ENCODE data around the gene SPATA31A3. TPM values are rescaled to one million over a fixed set of nuclear protein-coding genes. Genes with fewer than 3 reads are reported as not detected.
"Not testable (repeated sequence)": the region's sequence is repeated elsewhere in the genome, so short reads cannot be mapped to it uniquely, and the experiment has no call there.

Gene SPATA31A3
- polyA plus RNA-seq (2013, experiment 1 of 4), result not detected
- polyA plus RNA-seq (2013, experiment 2 of 4), result 0.09 TPM
- polyA plus RNA-seq (2013, experiment 3 of 4), result 0.11 TPM
- not detected for polyA plus RNA-seq (2013, experiment 4 of 4)

GRCh38 chr9:66992450-66992849, at the start of gene SPATA31A3:
Gene SPATA31A3 (minus strand): TSS chr9:66992550. CDS start chr9:66992521, 29 bp downstream.
- H3K9me3 ChIP-seq (ENCODE audit: control insufficient read depth, low read length); H3K4me3 ChIP-seq (ENCODE audit: insufficient read depth, low read depth, low read length); H3K4me1 ChIP-seq (ENCODE audit: control insufficient read depth, insufficient read depth, low read length); H3K27ac ChIP-seq (ENCODE audit: insufficient read depth, low read depth, low read length, poor library complexity, severe bottlenecking); H3K36me3 ChIP-seq (ENCODE audit: control insufficient read depth, insufficient read depth, low read length); H3K27me3 ChIP-seq (ENCODE audit: control insufficient read depth, insufficient read depth, low read length, poor library complexity, severe bottlenecking): not testable (repeated sequence)
- no CpG with 5 or more reads among the region's 7 CpGs for WGBS, 2 experiments

GRCh38 chr9:66952576-66952975, 39.8 kb downstream of the SPATA31A3 start:
- 97 to 98% methylated on average over 9 of the region's 11 CpGs for WGBS, 2 experiments

DNA sequence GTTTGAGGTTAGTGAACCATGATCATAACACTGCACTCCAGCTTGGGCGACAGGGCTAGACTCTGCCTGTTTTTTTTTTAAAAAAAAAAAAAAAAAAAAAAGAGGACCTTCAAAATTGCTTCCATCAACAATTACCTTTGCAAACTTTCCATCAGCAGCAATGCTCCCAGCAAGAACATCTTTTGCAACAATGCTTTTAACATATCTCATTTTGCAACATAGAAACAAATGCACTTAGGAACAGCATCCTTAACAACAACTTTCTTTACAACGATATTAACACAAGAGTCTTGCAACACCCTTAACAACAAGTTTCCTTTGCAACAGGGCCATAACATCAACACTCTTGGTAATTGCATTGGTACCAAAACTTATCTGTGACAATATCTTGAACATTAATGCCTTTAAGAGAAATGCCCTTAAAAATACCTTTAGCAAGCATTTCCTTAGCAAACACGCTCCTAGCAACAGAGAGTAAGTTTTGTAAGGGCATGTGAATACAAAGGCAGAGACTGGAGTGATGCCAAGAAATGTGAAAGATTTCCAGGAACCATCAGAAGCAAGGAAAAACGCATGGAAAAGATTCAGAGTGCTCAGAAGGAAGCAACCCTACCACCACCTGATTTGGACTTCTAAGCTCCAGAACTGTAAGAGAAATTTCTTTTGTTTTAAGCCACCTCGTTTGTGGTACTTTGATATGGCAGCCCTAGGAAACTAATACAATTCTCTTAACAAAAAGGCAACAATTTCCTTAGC, 49.8 kb downstream of the SPATA31A3 start:
- H3K36me3 ChIP-seq (ENCODE audit: control insufficient read depth, insufficient read depth, low read length); H3K27ac ChIP-seq (ENCODE audit: insufficient read depth, low read depth, low read length, poor library complexity, severe bottlenecking); H3K4me3 ChIP-seq (ENCODE audit: insufficient read depth, low read depth, low read length); H3K4me1 ChIP-seq (ENCODE audit: control insufficient read depth, insufficient read depth, low read length); H3K27me3 ChIP-seq (ENCODE audit: control insufficient read depth, insufficient read depth, low read length, poor library complexity, severe bottlenecking); H3K9me3 ChIP-seq (ENCODE audit: control insufficient read depth, low read length): not testable (repeated sequence)
- 60 to 100% methylated on average over 1 to 2 of the region's 5 CpGs for WGBS, 2 experiments

More at GRCh38 chr9:66952576-66952975, 39.8 kb downstream of the SPATA31A3 start:
- not testable (repeated sequence) for H3K9me3 ChIP-seq (ENCODE audit: control insufficient read depth, low read length); H3K27ac ChIP-seq (ENCODE audit: insufficient read depth, low read depth, low read length, poor library complexity, severe bottlenecking); H3K27me3 ChIP-seq (ENCODE audit: control insufficient read depth, insufficient read depth, low read length, poor library complexity, severe bottlenecking); H3K4me1 ChIP-seq (ENCODE audit: control insufficient read depth, insufficient read depth, low read length); H3K36me3 ChIP-seq (ENCODE audit: control insufficient read depth, insufficient read depth, low read length); H3K4me3 ChIP-seq (ENCODE audit: insufficient read depth, low read depth, low read length)

DNA sequence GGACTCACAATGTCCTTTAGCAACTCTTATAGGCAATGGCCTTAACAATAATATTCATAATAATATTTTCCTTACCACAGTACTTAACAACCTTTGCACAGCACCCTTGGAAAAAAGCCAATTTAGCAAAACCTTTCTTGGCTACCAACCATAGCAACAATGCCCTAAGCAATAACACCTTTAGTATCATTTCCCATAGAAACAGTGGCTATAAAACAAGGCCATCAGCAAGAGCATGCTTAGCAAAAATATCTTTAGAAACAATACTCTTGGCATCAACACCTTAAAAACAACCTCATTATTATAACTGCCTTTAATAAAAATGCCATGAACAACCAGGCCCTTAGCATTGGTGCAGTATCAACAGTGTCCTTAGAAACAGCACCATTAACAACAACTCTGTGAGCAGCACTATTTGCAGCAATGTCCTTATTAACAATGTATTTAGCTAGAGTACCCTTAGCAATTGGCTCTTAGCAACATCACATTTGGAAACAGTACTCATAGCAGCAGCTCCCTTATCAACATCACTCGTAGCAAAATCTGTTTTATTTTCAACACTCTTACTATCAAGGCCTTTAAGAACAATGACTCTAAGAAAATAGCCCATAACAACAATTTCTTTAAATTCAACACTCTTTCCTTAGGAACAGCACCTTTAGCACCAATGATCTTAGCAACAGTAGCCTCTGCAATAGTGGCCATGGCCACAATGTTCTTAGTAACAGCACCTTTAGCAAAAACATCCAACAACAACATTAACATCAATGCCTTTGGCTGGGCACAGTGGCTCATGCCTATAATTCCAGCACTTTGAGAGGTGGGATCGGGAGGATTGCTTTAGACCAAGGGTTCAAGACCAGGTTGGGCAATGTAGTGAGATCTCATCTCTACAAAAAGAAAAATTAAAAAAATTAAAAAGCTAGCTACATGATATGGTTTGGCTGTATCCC, 52.2 kb downstream of the SPATA31A3 start:
- H3K36me3 ChIP-seq (ENCODE audit: control insufficient read depth, insufficient read depth, low read length); H3K27me3 ChIP-seq (ENCODE audit: control insufficient read depth, insufficient read depth, low read length, poor library complexity, severe bottlenecking); H3K27ac ChIP-seq (ENCODE audit: insufficient read depth, low read depth, low read length, poor library complexity, severe bottlenecking); H3K4me3 ChIP-seq (ENCODE audit: insufficient read depth, low read depth, low read length); H3K9me3 ChIP-seq (ENCODE audit: control insufficient read depth, low read length); H3K4me1 ChIP-seq (ENCODE audit: control insufficient read depth, insufficient read depth, low read length): not testable (repeated sequence)
- WGBS, 2 experiments, result no CpG with 5 or more reads among the region's 2 CpGs

- 95 to 97% methylated on average over 4 of the region's 5 CpGs for WGBS, 2 experiments
- not testable (repeated sequence) for H3K27me3 ChIP-seq (ENCODE audit: control insufficient read depth, insufficient read depth, low read length, poor library complexity, severe bottlenecking); H3K4me1 ChIP-seq (ENCODE audit: control insufficient read depth, insufficient read depth, low read length); H3K9me3 ChIP-seq (ENCODE audit: control insufficient read depth, low read length); H3K27ac ChIP-seq (ENCODE audit: insufficient read depth, low read depth, low read length, poor library complexity, severe bottlenecking); H3K4me3 ChIP-seq (ENCODE audit: insufficient read depth, low read depth, low read length); H3K36me3 ChIP-seq (ENCODE audit: control insufficient read depth, insufficient read depth, low read length)
These were observed 54.0 kb downstream of the SPATA31A3 start for GRCh38 chr9:66938322-66938721.

GRCh38 chr9:66937662-66938061, 54.7 kb downstream of the SPATA31A3 start:
- H3K27ac ChIP-seq (ENCODE audit: insufficient read depth, low read depth, low read length, poor library complexity, severe bottlenecking); H3K4me3 ChIP-seq (ENCODE audit: insufficient read depth, low read depth, low read length); H3K27me3 ChIP-seq (ENCODE audit: control insufficient read depth, insufficient read depth, low read length, poor library complexity, severe bottlenecking); H3K4me1 ChIP-seq (ENCODE audit: control insufficient read depth, insufficient read depth, low read length); H3K9me3 ChIP-seq (ENCODE audit: control insufficient read depth, low read length); H3K36me3 ChIP-seq (ENCODE audit: control insufficient read depth, insufficient read depth, low read length): not testable (repeated sequence)
- no CpG with 5 or more reads among the region's 3 CpGs for WGBS, 2 experiments

Measured in ectodermal cell (in vitro differentiated cells).